RWPE1 (cell line): ENCODE results near the gene ASAP2.

Experiments used
- CTCF ChIA-PET: fragments of 350-600 bp; sonication (Branson Sonifier 250); formaldehyde crosslinking; extraction: SDS; loops from one replicate; lab custom pipeline; 2021; lab: Yijun Ruan, JAX
- POLR2A ChIA-PET: fragments of 400-600 bp; formaldehyde crosslinking; extraction: SDS; loops from one replicate; lab custom pipeline; 2020; ENCODE audit warnings: antibody characterized with exemption; ENCODE audit not compliant: low non-redundant PET; lab: Yijun Ruan, JAX
- DNase-seq: peaks from one replicate; pipeline ENCODE4 v3.0.0; 2012; ENCODE audit warnings: low spot score
- H3K27ac ChIP-seq: fragments of 450-650 bp; 2 replicates; pipeline ENCODE4 v1.5.1; 2017
- TF ChIP-seq, protein P1 (sequence below): fragments of 450-650 bp; conservative IDR thresholded peaks from 2 replicates; pipeline ENCODE4 v1.5.1; 2017; ENCODE audit warnings: low read depth, mild to moderate bottlenecking

Gene ASAP2

DNA sequence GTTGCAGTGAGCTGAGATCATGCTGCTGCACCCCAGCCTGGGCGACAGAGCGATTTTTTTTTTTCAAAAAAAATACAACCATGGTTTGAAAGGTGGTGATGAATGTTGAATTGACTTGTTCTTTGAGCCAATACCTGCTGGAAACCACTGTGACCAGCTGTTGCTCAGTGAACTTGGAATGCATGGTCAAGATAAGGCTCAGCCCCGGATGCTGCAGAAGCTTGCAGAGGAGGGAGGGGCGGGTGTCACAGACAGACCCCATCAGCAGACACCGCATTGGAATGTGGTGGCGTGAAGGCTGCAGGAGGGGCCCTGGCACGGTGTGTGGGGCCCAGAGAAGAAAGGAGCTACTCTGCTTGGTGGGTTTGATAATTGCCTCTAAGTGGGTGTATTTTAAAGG, 125.1 kb downstream of the ASAP2 start:
- TF ChIP-seq, protein P1, sequence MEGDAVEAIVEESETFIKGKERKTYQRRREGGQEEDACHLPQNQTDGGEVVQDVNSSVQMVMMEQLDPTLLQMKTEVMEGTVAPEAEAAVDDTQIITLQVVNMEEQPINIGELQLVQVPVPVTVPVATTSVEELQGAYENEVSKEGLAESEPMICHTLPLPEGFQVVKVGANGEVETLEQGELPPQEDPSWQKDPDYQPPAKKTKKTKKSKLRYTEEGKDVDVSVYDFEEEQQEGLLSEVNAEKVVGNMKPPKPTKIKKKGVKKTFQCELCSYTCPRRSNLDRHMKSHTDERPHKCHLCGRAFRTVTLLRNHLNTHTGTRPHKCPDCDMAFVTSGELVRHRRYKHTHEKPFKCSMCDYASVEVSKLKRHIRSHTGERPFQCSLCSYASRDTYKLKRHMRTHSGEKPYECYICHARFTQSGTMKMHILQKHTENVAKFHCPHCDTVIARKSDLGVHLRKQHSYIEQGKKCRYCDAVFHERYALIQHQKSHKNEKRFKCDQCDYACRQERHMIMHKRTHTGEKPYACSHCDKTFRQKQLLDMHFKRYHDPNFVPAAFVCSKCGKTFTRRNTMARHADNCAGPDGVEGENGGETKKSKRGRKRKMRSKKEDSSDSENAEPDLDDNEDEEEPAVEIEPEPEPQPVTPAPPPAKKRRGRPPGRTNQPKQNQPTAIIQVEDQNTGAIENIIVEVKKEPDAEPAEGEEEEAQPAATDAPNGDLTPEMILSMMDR, result no peak
- DNase-seq, result no peak
- POLR2A ChIA-PET, result no interaction called here
- H3K27ac ChIP-seq, result peak overlapping the region; percentile 34; the same call in 1 of the 2 replicates
- CTCF ChIA-PET, result interaction anchor here (0.6 kb wide), 2 partner anchors 14 to 204 kb away, joined by 3 read pairs; no protein-coding TSS in a partner anchor

DNA sequence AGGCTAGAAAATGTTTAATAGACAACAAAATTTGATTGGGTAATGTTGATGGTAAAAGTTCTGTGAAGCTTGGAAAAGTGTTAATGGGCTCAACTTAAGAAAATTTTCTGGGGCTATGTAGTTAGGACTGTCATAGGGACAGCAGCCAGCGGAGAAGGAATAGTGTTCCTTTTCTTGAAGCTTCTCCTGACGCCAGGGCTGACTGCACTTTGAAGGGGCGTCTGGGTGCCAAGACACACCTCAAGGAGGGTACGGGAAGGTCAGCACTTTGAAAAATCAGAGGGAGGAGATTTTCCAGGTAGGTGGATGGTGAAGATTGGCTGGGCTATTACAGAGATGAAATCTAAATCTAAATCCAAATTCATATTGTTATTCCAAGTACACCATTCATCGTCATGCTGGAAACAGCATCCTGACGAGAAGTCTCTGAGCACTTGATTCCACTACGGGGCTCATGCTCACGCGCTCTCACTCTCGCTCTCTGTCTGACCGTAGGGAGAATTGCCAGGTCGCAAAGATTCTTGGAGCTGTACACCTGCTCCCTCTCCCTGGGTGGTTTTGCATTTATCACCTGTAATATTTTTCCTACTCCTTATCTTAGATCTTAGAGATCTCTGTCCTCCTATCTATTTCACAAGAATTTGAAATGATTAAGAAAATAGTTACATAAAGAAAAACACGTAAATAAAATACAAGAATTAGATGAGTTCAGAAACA, 125.7 kb downstream of the ASAP2 start:
- no peak for DNase-seq
- TF ChIP-seq, protein P1, result no peak
- ChIA-PET CTCF (interaction anchor here (0.6 kb wide), 1 partner anchor 204 kb away, joined by 3 read pairs; no protein-coding TSS in a partner anchor), POLR2A (no interaction called here)
- peak overlapping the region; percentile 34; the same call in 1 of the 2 replicates for H3K27ac ChIP-seq

DNA sequence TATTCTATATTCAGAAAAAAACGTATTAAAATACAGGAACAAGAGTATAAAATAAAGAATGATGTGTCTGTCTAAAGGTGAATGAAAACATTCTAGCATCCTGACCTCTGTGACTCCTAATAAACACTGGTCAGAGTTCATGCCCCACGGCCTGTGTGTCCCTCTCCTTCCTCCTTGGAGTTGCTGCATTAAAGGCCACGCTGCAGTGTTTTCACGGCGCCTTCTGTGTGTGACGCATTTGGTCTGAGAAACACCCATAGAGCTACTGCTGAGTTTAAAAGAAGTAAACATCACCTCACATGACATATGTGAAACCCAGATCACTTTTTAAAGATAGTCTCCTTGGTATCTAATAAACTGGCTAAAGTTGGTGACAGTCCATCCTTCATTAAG, 126.2 kb downstream of the ASAP2 start:
- H3K27ac ChIP-seq, result no peak overlapping the region
- CTCF ChIA-PET, result interaction anchor here (0.6 to 1.0 kb wide), 3 partner anchors 20 to 192 kb away, joined by 3 to 7 read pairs (median 7); no protein-coding TSS in a partner anchor
- POLR2A ChIA-PET, result no interaction called here
- no peak for DNase-seq
- TF ChIP-seq, protein P1, result no peak

DNA sequence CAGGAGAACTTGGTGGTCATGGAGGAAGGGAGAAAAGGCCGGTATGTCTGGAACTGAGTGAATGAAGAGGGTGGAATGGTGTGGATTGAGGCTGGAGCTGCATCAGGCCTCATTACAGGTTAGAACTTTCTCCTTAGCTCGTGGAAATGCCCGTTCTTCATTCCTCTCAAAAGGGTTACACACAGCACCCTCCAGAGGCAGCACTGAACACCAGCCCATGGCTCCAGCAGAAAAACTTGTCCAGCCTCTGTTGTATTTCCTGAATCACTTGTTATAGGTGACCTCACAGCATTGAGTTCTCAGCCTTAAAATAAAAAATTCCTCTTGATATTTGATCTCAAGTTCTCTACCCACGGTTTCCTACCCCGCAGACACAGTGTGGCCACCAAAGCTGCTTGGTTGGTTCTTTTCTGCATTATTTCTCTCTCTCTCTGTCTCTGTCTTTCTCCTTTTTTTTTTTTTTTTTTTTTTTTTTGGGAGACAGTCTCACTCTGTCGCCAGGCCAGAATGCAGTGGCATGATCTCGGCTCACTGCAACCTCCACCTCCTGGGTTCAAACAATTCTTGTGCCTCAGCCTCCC, 127.1 kb downstream of the ASAP2 start:
- CTCF ChIA-PET, result interaction anchor here (0.6 to 2.1 kb wide), 10 partner anchors 21 to 956 kb away, joined by 3 to 12 read pairs (median 4); no protein-coding TSS in a partner anchor
- TF ChIP-seq, protein P1, result peak; percentile 68
- H3K27ac ChIP-seq, result no peak overlapping the region; the same call in 1 of the 2 replicates
- POLR2A ChIA-PET, result no interaction called here
- peak; percentile 60 for DNase-seq

DNA sequence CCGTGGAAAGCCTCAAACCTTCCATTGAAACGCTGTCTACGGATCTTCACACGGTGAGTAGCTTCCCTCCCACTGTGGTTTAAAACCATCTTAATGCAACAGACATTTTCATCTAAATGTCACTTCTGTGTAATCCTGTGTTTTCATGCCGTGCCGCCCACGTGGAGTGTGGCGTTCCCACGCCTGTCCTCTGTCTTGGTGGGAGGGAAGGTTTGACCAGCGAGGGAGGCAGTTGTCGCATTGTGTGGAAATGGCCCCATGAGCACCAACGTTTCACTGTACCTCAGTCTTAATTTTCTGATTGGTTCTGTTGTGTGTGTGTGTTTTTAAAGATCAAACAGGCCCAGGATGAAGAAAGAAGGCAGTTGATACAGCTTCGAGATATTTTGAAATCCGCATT, 128.1 kb downstream of the ASAP2 start:
- TF ChIP-seq, protein P1, result no peak
- H3K27ac ChIP-seq, result no peak overlapping the region
- ChIA-PET CTCF (interaction anchor here (1.2 to 2.1 kb wide), 2 partner anchors 191 to 193 kb away, joined by 5 to 12 read pairs; no protein-coding TSS in a partner anchor), POLR2A (no interaction called here)
- no peak for DNase-seq

DNA sequence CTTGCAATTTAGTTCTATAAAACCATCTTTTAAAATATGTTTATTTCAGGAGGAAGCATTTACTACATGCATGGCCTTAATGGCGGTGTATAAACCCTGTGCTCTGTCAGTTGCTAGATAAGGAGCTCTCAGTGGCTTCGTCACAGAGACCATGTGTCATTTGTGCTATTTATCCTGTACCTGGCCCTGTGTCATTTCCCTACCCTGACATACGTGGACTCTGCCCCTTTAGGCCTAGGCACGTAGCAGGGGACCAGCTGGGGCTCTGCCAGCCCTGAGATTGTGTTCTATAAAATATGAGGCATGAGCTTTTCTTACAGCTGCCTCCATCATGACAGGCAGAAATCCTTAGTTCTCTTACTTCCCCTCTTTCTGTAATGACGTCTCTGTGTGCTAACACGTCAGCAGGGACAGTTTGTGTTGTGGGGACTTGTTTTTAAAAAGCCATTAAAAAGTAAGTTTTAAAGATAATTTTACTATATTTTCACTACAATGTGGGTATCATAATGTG, 128.8 kb downstream of the ASAP2 start:
- TF ChIP-seq, protein P1, result no peak
- H3K27ac ChIP-seq, result no peak overlapping the region
- DNase-seq, result no peak
- ChIA-PET POLR2A (no interaction called here), CTCF (interaction anchor here (2.1 kb wide), 1 partner anchor 193 kb away, joined by 12 read pairs; no protein-coding TSS in a partner anchor)
